Measurements from ENCODE around the gene NCKIPSD.

The NCKIPSD gene

GRCh38 chr3:48697952-48698351, 12.2 kb upstream of the NCKIPSD start:
- no peak for DNase-seq (ENCODE audit: low read depth in 3 of 3, low spot score in 1 of 3)

- DNase-seq (ENCODE audit: low read depth in 3 of 3, low spot score in 1 of 3), result no peak
These were observed 10.9 kb upstream of the NCKIPSD start for GRCh38 chr3:48696601-48697000.

- DNase-seq (ENCODE audit: low read depth in 3 of 3, low spot score in 1 of 3), result no peak
These were observed 10.4 kb upstream of the NCKIPSD start for GRCh38 chr3:48696156-48696555.

- no peak for DNase-seq (ENCODE audit: low read depth in 3 of 3, low spot score in 1 of 3)
These were observed 9.7 kb upstream of the NCKIPSD start for GRCh38 chr3:48695393-48695753.

- DNase-seq (ENCODE audit: low read depth in 3 of 3, low spot score in 1 of 3), result no peak
These were observed 9.1 kb upstream of the NCKIPSD start for GRCh38 chr3:48694610-48695392.

- no peak for DNase-seq (ENCODE audit: low read depth in 3 of 3, low spot score in 1 of 3)
These were observed 8.1 kb upstream of the NCKIPSD start for GRCh38 chr3:48693826-48694225.

- no peak for DNase-seq (ENCODE audit: low read depth in 3 of 3, low spot score in 1 of 3)
These were observed 6.8 kb upstream of the NCKIPSD start for GRCh38 chr3:48692551-48692950.

GRCh38 chr3:48690846-48691458, 5.2 kb upstream of the NCKIPSD start:
- no peak for DNase-seq (ENCODE audit: low read depth in 3 of 3, low spot score in 1 of 3)

GRCh38 chr3:48689384-48689783, 3.7 kb upstream of the NCKIPSD start:
- no peak for DNase-seq (ENCODE audit: low read depth in 3 of 3, low spot score in 1 of 3)

- DNase-seq (ENCODE audit: low read depth in 3 of 3, low spot score in 1 of 3), result no peak
These were observed 3.0 kb upstream of the NCKIPSD start for GRCh38 chr3:48688737-48689075.

GRCh38 chr3:48688032-48688736, 2.5 kb upstream of the NCKIPSD start:
- DNase-seq (ENCODE audit: low read depth in 3 of 3, low spot score in 1 of 3), result no peak

GRCh38 chr3:48687220-48687678, 1.5 kb upstream of the NCKIPSD start:
- no peak for DNase-seq (ENCODE audit: low read depth in 3 of 3, low spot score in 1 of 3)

- no peak for DNase-seq (ENCODE audit: low read depth in 3 of 3, low spot score in 1 of 3)
These were observed 964 bp upstream of the NCKIPSD start for GRCh38 chr3:48686538-48687219.

GRCh38 chr3:48685293-48685602, 467 bp downstream of the NCKIPSD start:
- DNase-seq (ENCODE audit: low read depth in 3 of 3, low spot score in 1 of 3), result no peak

- DNase-seq (ENCODE audit: low read depth in 3 of 3, low spot score in 1 of 3), result no peak
These were observed 1.1 kb downstream of the NCKIPSD start for GRCh38 chr3:48684480-48685143.

- no peak for DNase-seq (ENCODE audit: low read depth in 3 of 3, low spot score in 1 of 3)
These were observed 1.7 kb downstream of the NCKIPSD start for GRCh38 chr3:48684054-48684349.

- DNase-seq (ENCODE audit: low read depth in 3 of 3, low spot score in 1 of 3), result no peak
These were observed 2.9 kb downstream of the NCKIPSD start for GRCh38 chr3:48682786-48683185.

GRCh38 chr3:48681974-48682610, 3.6 kb downstream of the NCKIPSD start:
- DNase-seq (ENCODE audit: low read depth in 3 of 3, low spot score in 1 of 3), result no peak

GRCh38 chr3:48681541-48681880, 4.2 kb downstream of the NCKIPSD start:
- no peak for DNase-seq (ENCODE audit: low read depth in 3 of 3, low spot score in 1 of 3)

GRCh38 chr3:48680811-48681540, 4.7 kb downstream of the NCKIPSD start:
- no peak for DNase-seq (ENCODE audit: low read depth in 3 of 3, low spot score in 1 of 3)
